ENCODE results near the gene AFF3. TPM values are rescaled to one million over a fixed set of nuclear protein-coding genes. Genes with fewer than 3 reads are reported as not detected.

AFF3 gene
- total RNA-seq, 1 donor from 2014 or later: not detected

GRCh38 chr2:99833586-99834201 is 308.7 kb downstream of the AFF3 start:
- no peak for DNase-seq (ENCODE audit: low read depth)

GRCh38 chr2:99832926-99833325 is 309.5 kb downstream of the AFF3 start:
- no peak for DNase-seq (ENCODE audit: low read depth)

- DNase-seq (ENCODE audit: low read depth): no peak
Observed at GRCh38 chr2:99831772-99832171, 310.6 kb downstream of the AFF3 start.

GRCh38 chr2:99827296-99827999 is 314.9 kb downstream of the AFF3 start:
- no peak for DNase-seq (ENCODE audit: low read depth)

- no peak for DNase-seq (ENCODE audit: low read depth)
Observed at GRCh38 chr2:99825630-99826029, 316.8 kb downstream of the AFF3 start.

- no peak for DNase-seq (ENCODE audit: low read depth)
Observed at GRCh38 chr2:99824758-99825157, 317.6 kb downstream of the AFF3 start.

GRCh38 chr2:99822474-99823207 is 319.7 kb downstream of the AFF3 start:
- DNase-seq (ENCODE audit: low read depth): no peak

- no peak for DNase-seq (ENCODE audit: low read depth)
Observed at GRCh38 chr2:99821984-99822383, 320.4 kb downstream of the AFF3 start.

- no peak for DNase-seq (ENCODE audit: low read depth)
Observed at GRCh38 chr2:99821572-99821971, 320.8 kb downstream of the AFF3 start.

- DNase-seq (ENCODE audit: low read depth): no peak
Observed at GRCh38 chr2:99821039-99821438, 321.4 kb downstream of the AFF3 start.

- no peak for DNase-seq (ENCODE audit: low read depth)
Observed at GRCh38 chr2:99819766-99820165, 322.6 kb downstream of the AFF3 start.

GRCh38 chr2:99818842-99819241 is 323.5 kb downstream of the AFF3 start:
- DNase-seq (ENCODE audit: low read depth): no peak

GRCh38 chr2:99816908-99817307 is 325.5 kb downstream of the AFF3 start:
- DNase-seq (ENCODE audit: low read depth): no peak

- DNase-seq (ENCODE audit: low read depth): no peak
Observed at GRCh38 chr2:99812426-99812825, 330.0 kb downstream of the AFF3 start.

- no peak for DNase-seq (ENCODE audit: low read depth)
Observed at GRCh38 chr2:99811544-99811943, 330.8 kb downstream of the AFF3 start.

- no peak for DNase-seq (ENCODE audit: low read depth)
Observed at GRCh38 chr2:99810225-99810624, 332.2 kb downstream of the AFF3 start.

- DNase-seq (ENCODE audit: low read depth): no peak
Observed at GRCh38 chr2:99809259-99809900, 333.0 kb downstream of the AFF3 start.

GRCh38 chr2:99808361-99809200 is 333.8 kb downstream of the AFF3 start:
- no peak for DNase-seq (ENCODE audit: low read depth)

GRCh38 chr2:99806758-99807157 is 335.6 kb downstream of the AFF3 start:
- DNase-seq (ENCODE audit: low read depth): no peak

- no peak for DNase-seq (ENCODE audit: low read depth)
Observed at GRCh38 chr2:99805930-99806476, 336.4 kb downstream of the AFF3 start.

GRCh38 chr2:99803846-99804245 is 338.5 kb downstream of the AFF3 start:
- DNase-seq (ENCODE audit: low read depth): no peak
